Sigmoid colon (tissue), 7 donors: Measurements from ENCODE around the gene ANKHD1. TPM values are rescaled to one million over a fixed set of nuclear protein-coding genes. Genes with fewer than 3 reads are reported as not detected.

Experiments used
- DNase-seq: peaks from one replicate; pipeline ENCODE4 v3.0.0-alpha.2; 2019
- H3K27ac ChIP-seq, 4 donors: fragments of 200-600 bp; sonication (generic); one replicate each; pipeline ENCODE4 v1.5.1; 2016 to 2019; ENCODE audit warnings: mild to moderate bottlenecking in 1 of 4
- H3K27me3 ChIP-seq, 3 donors: fragments of 200-600 bp; sonication (generic); one replicate each; pipeline ENCODE4 v1.5.1; 2019; ENCODE audit warnings: mild to moderate bottlenecking in 1 of 3
- H3K36me3 ChIP-seq, 4 donors: fragments of 200-600 bp; sonication (generic); one replicate each; pipeline ENCODE4 v1.5.1; 2016 to 2019
- H3K4me1 ChIP-seq, 4 donors: fragments of 200-600 bp; sonication (generic); one replicate each; pipeline ENCODE4 v1.5.1; 2017 to 2019
- H3K4me3 ChIP-seq, 4 donors: fragments of 200-600 bp; sonication (generic); one replicate each; pipeline ENCODE4 v1.5.1; 2017 to 2019; ENCODE audit warnings: mild to moderate bottlenecking in 2 of 4, moderate library complexity in 1 of 4
- H3K9me3 ChIP-seq, 4 donors: fragments of 200-600 bp in 3 of 4; sonication (generic) in 3 of 4; one replicate each; pipeline versions ENCODE4 v1.5.1 to v1.6.1; 2013 to 2019
- CTCF ChIP-seq, 4 experiments: fragments of 450-650 bp in 3 of 4; fragments of 200-600 bp in 1 of 4; IDR thresholded peaks; one replicate each; pipeline ENCODE4 v1.5.1; 2016 to 2019; ENCODE audit warnings: antibody characterized with exemption in 4 of 4, mild to moderate bottlenecking in 3 of 4, moderate library complexity in 2 of 4
- EP300 ChIP-seq, 4 donors: sonication (generic); formaldehyde crosslinking; IDR thresholded peaks; one replicate each; pipeline ENCODE4 v1.6.1; 2017; ENCODE audit warnings: antibody characterized with exemption in 4 of 4
- POLR2AphosphoS5 ChIP-seq, 4 donors: sonication (generic); formaldehyde crosslinking; IDR thresholded peaks; one replicate each; pipeline ENCODE4 v1.6.1; 2017; ENCODE audit warnings: antibody characterized with exemption in 4 of 4
- WGBS, 2 donors: extraction: QIAGEN DNeasy Blood & Tissue Kit; methylation state at CpG; one replicate each; pipeline ENCODE4 v1.1.7; 2013; 5-methylcytosine and 5-hydroxymethylcytosine counted together
- intact Hi-C: fragments of 100-400 bp; cut with DNase I; formaldehyde crosslinking; loops from one replicate; pipeline ENCODE4 v1.15.1; 2023
- polyA plus RNA-seq, 3 donors: library from polyadenylated mRNA; stranded (reverse); fragments of 200-250 nt; gene quantifications; one replicate each; pipeline ENCODE4 v1.2.3, GENCODE V29; 2013
- small RNA-seq, 3 donors: library from RNA; depleted of rRNA; stranded (forward); fragments of <200 nt; gene quantifications; one replicate each; pipeline ENCODE3, GENCODE V24; 2016
- total RNA-seq, 4 donors: library from RNA; depleted of rRNA; stranded (reverse); fragments of >200 nt; gene quantifications; one replicate each; pipeline ENCODE4 v1.1.0, GENCODE V29; 2016
- donor health status: healthy with polysubstance abuse.
- donor health status: Bipolar disorder and iron deficiency.
- donor health status: healthy.

Gene ANKHD1
- total and polyA plus RNA-seq, 7 donors: 25.8 to 109 (median 93.5) TPM

GRCh38 chr5:140588311-140589070 lies 186.9 kb downstream of the ANKHD1 start:
- Histone ChIP-seq H3K36me3 (no peaks in the 10 kb centered on the region), H3K27ac (peak overlapping the region in 3 of 4 donors; percentile 20 to 29 (median 25)), H3K4me1 (no peaks in the 10 kb centered on the region), H3K27me3 (no peaks in the 10 kb centered on the region), H3K4me3 (no peak overlapping the region), H3K9me3 (peaks cover 0 to under 1% (median 0%) of the 10 kb centered on the region in 4 donors)
- 73 to 80% methylated on average over 5 of the region's 5 CpGs for WGBS, 2 donors
- TF ChIP-seq POLR2AphosphoS5 (IDR thresholded peaks at IDR 0.05): no peak
- no peak for TF ChIP-seq EP300 (IDR thresholded peaks at IDR 0.05)
- no peak for TF ChIP-seq CTCF (IDR thresholded peaks at IDR 0.05)
- no peak for DNase-seq
- intact Hi-C loops: no loop called here

Small RNA genes within 50 kb of the gene (small RNA-seq; reads per million reads assigned to genes)
- gene RF00279 (0 to 0.06 (median 0) reads per million in 3 donors), gene RF00443 (0 reads per million in 3 donors), gene RNU4-14P (0 reads per million in 3 donors)

Other genes with a start within 250 kb of the ANKHD1 start
- gene CYSTM1, start 226.6 kb upstream of the ANKHD1 start, total RNA-seq: 10 to 100 TPM; 23.8 to 51.7 (median 36.2) TPM
- gene CYSTM1, start 226.6 kb upstream of the ANKHD1 start, polyA plus RNA-seq: 100 to 1,000 TPM; 207 to 597 (median 398) TPM
- 100 to 1,000 TPM in 3 of 4 donors, 10 to 100 TPM in 1; 88.2 to 159 (median 123) TPM for gene PFDN1, start 98.7 kb upstream of the ANKHD1 start, total RNA-seq
- gene PFDN1, start 98.7 kb upstream of the ANKHD1 start, polyA plus RNA-seq: 10 to 100 TPM; 61.8 to 85.9 (median 78.4) TPM
- 10 to 100 TPM in 2 of 4 donors, 1 to 10 TPM in 2; 4.7 to 17.6 (median 10.4) TPM for gene HBEGF, start 55.2 kb upstream of the ANKHD1 start, total RNA-seq
- 10 to 100 TPM in 2 of 3 donors, 1 to 10 TPM in 1; 5.4 to 15.0 (median 11.6) TPM for gene HBEGF, start 55.2 kb upstream of the ANKHD1 start, polyA plus RNA-seq
- not detected for gene SLC4A9, start 41.6 kb upstream of the ANKHD1 start, total RNA-seq
- under 1 TPM in 1 of 3 donors, not detected in 2; 0.25 TPM for gene SLC4A9, start 41.6 kb upstream of the ANKHD1 start, polyA plus RNA-seq
- 10 to 100 TPM in 2 of 4 donors, 1 to 10 TPM in 2; 6.5 to 21.0 (median 12.1) TPM for gene EIF4EBP3, start 145.8 kb downstream of the ANKHD1 start, total RNA-seq
- 10 to 100 TPM; 37.2 to 60.7 (median 53.9) TPM for gene EIF4EBP3, start 145.8 kb downstream of the ANKHD1 start, polyA plus RNA-seq
- 10 to 100 TPM; 17.8 to 30.5 (median 21.1) TPM for gene SRA1, start 155.6 kb downstream of the ANKHD1 start, total RNA-seq
- 10 to 100 TPM; 32.7 to 48.3 (median 35.4) TPM for gene SRA1, start 155.6 kb downstream of the ANKHD1 start, polyA plus RNA-seq
- gene APBB3, start 162.8 kb downstream of the ANKHD1 start, total RNA-seq: 10 to 100 TPM; 13.5 to 25.9 (median 19.3) TPM
- gene APBB3, start 162.8 kb downstream of the ANKHD1 start, polyA plus RNA-seq: 10 to 100 TPM in 1 of 3 donors, 1 to 10 TPM in 2; 4.2 to 27.9 (median 4.4) TPM
- 10 to 100 TPM; 14.2 to 19.7 (median 17.9) TPM for gene SLC35A4, start 163.0 kb downstream of the ANKHD1 start, total RNA-seq
- gene SLC35A4, start 163.0 kb downstream of the ANKHD1 start, polyA plus RNA-seq: 100 to 1,000 TPM in 1 of 3 donors, 10 to 100 TPM in 2; 60.1 to 101 (median 65.9) TPM
- gene CD14, start 231.3 kb downstream of the ANKHD1 start, total RNA-seq: 10 to 100 TPM; 20.8 to 96.9 (median 72.0) TPM
- gene CD14, start 231.3 kb downstream of the ANKHD1 start, polyA plus RNA-seq: 100 to 1,000 TPM in 1 of 3 donors, 10 to 100 TPM in 2; 42.7 to 178 (median 52.3) TPM
- 10 to 100 TPM; 27.3 to 40.2 (median 35.6) TPM for gene TMCO6, start 237.6 kb downstream of the ANKHD1 start, total RNA-seq
- 10 to 100 TPM in 1 of 3 donors, 1 to 10 TPM in 2; 3.9 to 30.5 (median 5.4) TPM for gene TMCO6, start 237.6 kb downstream of the ANKHD1 start, polyA plus RNA-seq
- gene NDUFA2, start 245.8 kb downstream of the ANKHD1 start, total RNA-seq: 10 to 100 TPM; 48.7 to 90.3 (median 73.6) TPM
- gene NDUFA2, start 245.8 kb downstream of the ANKHD1 start, polyA plus RNA-seq: 100 to 1,000 TPM; 189 to 360 (median 314) TPM
- gene IK, start 246.0 kb downstream of the ANKHD1 start, total RNA-seq: 100 to 1,000 TPM; 120 to 146 (median 136) TPM
- gene IK, start 246.0 kb downstream of the ANKHD1 start, polyA plus RNA-seq: 10 to 100 TPM; 70.3 to 79.4 (median 73.5) TPM